Upper lobe of left lung (tissue), 4 donors: Measurements from ENCODE around the gene CISH.

Experiments
- POLR2A ChIP-seq, 4 donors: fragments of 450-650 bp; IDR thresholded peaks; one replicate each; pipeline ENCODE4 v1.5.1; 2016 to 2017; ENCODE audit warnings: antibody characterized with exemption in 4 of 4, mild to moderate bottlenecking in 2 of 4
- TF ChIP-seq, protein P1 (sequence below), 6 experiments: fragments of 450-650 bp in 4 of 6; fragments of 200-600 bp in 2 of 6; sonication (generic) in 2 of 6; IDR thresholded peaks; one replicate each; pipeline ENCODE4 v1.5.1; 2016 to 2019; ENCODE audit warnings: antibody characterized with exemption in 6 of 6

DNA sequence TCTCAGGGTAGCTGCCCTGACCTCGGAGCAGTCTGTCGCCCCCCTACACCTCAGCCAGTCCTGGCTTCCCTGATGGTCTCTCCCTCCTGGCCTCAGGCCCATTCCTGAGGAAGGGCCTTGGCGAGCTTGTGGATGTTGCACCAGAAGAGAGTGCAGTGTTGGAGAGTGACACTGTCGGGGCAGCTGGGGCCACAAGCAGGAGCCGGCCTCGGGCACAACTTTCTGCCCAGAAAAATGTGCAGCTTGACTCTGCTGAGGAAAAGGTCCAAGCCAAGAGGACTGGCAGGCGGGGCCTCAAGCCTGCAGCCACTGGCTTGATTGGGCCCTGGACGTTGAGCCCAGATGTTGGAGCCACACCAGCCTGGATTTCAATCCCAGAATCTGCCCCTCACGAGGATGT, 29.5 kb downstream of the CISH start:
- TF ChIP-seq, protein P1, sequence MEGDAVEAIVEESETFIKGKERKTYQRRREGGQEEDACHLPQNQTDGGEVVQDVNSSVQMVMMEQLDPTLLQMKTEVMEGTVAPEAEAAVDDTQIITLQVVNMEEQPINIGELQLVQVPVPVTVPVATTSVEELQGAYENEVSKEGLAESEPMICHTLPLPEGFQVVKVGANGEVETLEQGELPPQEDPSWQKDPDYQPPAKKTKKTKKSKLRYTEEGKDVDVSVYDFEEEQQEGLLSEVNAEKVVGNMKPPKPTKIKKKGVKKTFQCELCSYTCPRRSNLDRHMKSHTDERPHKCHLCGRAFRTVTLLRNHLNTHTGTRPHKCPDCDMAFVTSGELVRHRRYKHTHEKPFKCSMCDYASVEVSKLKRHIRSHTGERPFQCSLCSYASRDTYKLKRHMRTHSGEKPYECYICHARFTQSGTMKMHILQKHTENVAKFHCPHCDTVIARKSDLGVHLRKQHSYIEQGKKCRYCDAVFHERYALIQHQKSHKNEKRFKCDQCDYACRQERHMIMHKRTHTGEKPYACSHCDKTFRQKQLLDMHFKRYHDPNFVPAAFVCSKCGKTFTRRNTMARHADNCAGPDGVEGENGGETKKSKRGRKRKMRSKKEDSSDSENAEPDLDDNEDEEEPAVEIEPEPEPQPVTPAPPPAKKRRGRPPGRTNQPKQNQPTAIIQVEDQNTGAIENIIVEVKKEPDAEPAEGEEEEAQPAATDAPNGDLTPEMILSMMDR (IDR thresholded peaks at IDR 0.05): no peak
- no peak for TF ChIP-seq POLR2A (IDR thresholded peaks at IDR 0.05)
